ENCODE data around the gene PIGU.
"Not testable (repeated sequence)": the region's sequence is repeated elsewhere in the genome, so short reads cannot be mapped to it uniquely, and the experiment has no call there.

Gene PIGU

GRCh38 chr20:34530342-34530741 is 146.6 kb downstream of the PIGU start:
- no peak for DNase-seq

GRCh38 chr20:34529742-34530141 is 147.2 kb downstream of the PIGU start:
- peak; percentile 7 for DNase-seq

GRCh38 chr20:34528921-34529297 is 148.0 kb downstream of the PIGU start:
- DNase-seq = peak; percentile 28

GRCh38 chr20:34527016-34527415 is 149.9 kb downstream of the PIGU start:
- peak; percentile 23 for DNase-seq

GRCh38 chr20:34526466-34526865 is 150.4 kb downstream of the PIGU start:
- no peak for DNase-seq

- DNase-seq = peak; percentile 87
These were observed 151.0 kb downstream of the PIGU start for GRCh38 chr20:34525709-34526416.

GRCh38 chr20:34525342-34525708 is 151.6 kb downstream of the PIGU start:
- DNase-seq = no peak

GRCh38 chr20:34524426-34524825 is 152.5 kb downstream of the PIGU start:
- no peak for DNase-seq

- peak; percentile 90 for DNase-seq
These were observed 153.7 kb downstream of the PIGU start for GRCh38 chr20:34522969-34523871.

GRCh38 chr20:34519841-34520240 is 157.1 kb downstream of the PIGU start:
- DNase-seq = not testable (repeated sequence)

- DNase-seq = not testable (repeated sequence)
These were observed 158.0 kb downstream of the PIGU start for GRCh38 chr20:34518863-34519262.

- no peak for DNase-seq
These were observed 159.8 kb downstream of the PIGU start for GRCh38 chr20:34517114-34517505.

GRCh38 chr20:34516247-34517113 is 160.4 kb downstream of the PIGU start, which contains the start of gene DYNLRB1:
Gene DYNLRB1, plus strand, starts transcription at chr20:34516422. Its CDS starts 37 bp downstream, at chr20:34516459.
- peak; percentile 98 for DNase-seq

GRCh38 chr20:34515484-34516246 is 161.2 kb downstream of the PIGU start:
- DNase-seq = peak; percentile 88

- DNase-seq = no peak
These were observed 161.9 kb downstream of the PIGU start for GRCh38 chr20:34514897-34515483.

- DNase-seq = not testable (repeated sequence)
These were observed 162.9 kb downstream of the PIGU start for GRCh38 chr20:34514034-34514433.

- DNase-seq = no peak
These were observed 163.9 kb downstream of the PIGU start for GRCh38 chr20:34512955-34513419.

GRCh38 chr20:34512266-34512954 is 164.5 kb downstream of the PIGU start:
- no peak for DNase-seq

- DNase-seq = no peak
These were observed 165.0 kb downstream of the PIGU start for GRCh38 chr20:34511891-34512265.

- no peak for DNase-seq
These were observed 166.3 kb downstream of the PIGU start for GRCh38 chr20:34510575-34510974.

Data from islet precursor cell (in vitro differentiated cells).